Trophoblast cell (in vitro differentiated cells and primary cell): ENCODE results near the gene MFSD2A.

Experiments used
- DNase-seq, 2 donors: peaks; one replicate each; pipeline ENCODE4 v3.0.0-alpha.2; 2016
- H2AFZ ChIP-seq: 2 replicates; pipeline ENCODE4 v1.6.1; 2013; ENCODE audit warnings: low read length, moderate library complexity, mild to moderate bottlenecking; ENCODE audit not compliant: insufficient read depth, poor library complexity
- H2AK5ac ChIP-seq: 2 replicates; pipeline ENCODE4 v1.6.1; 2013; ENCODE audit warnings: mild to moderate bottlenecking, low read length
- H2BK120ac ChIP-seq: 2 replicates; pipeline ENCODE4 v1.6.1; 2013; ENCODE audit warnings: low read length, mild to moderate bottlenecking, moderate library complexity; ENCODE audit not compliant: insufficient read depth, poor library complexity
- H2BK12ac ChIP-seq: 2 replicates; pipeline ENCODE4 v1.6.1; 2013; ENCODE audit warnings: mild to moderate bottlenecking, low read length, moderate library complexity
- H2BK5ac ChIP-seq: 2 replicates; pipeline ENCODE4 v1.6.1; 2013; ENCODE audit warnings: low read length, low read depth, moderate library complexity, mild to moderate bottlenecking; ENCODE audit not compliant: poor library complexity
- H3K14ac ChIP-seq: 2 replicates; pipeline ENCODE4 v1.6.1; 2013; ENCODE audit warnings: mild to moderate bottlenecking, low read length
- H3K18ac ChIP-seq: 2 replicates; pipeline ENCODE4 v1.6.1; 2013; ENCODE audit warnings: mild to moderate bottlenecking, low read length
- H3K23ac ChIP-seq: 2 replicates; pipeline ENCODE4 v1.6.1; 2013; ENCODE audit warnings: low read length
- H3K27ac ChIP-seq: 2 replicates; pipeline ENCODE4 v1.5.1; 2013; ENCODE audit warnings: low read depth, mild to moderate bottlenecking, inconsistent platforms, low read length, moderate library complexity
- H3K27me3 ChIP-seq: 2 replicates; pipeline ENCODE4 v1.6.1; 2013; ENCODE audit warnings: inconsistent platforms, mild to moderate bottlenecking, low read length, moderate library complexity; ENCODE audit not compliant: insufficient read depth
- H3K36me3 ChIP-seq, 2 experiments: 1 replicate in 1 of 2; 2 replicates in 1 of 2; pipeline ENCODE4 v1.6.1; 2013; ENCODE audit warnings: low read length in 2 of 2, mild to moderate bottlenecking in 2 of 2, moderate library complexity in 1 of 2; ENCODE audit not compliant: insufficient read depth in 2 of 2, control insufficient read depth in 1 of 2
- H3K4ac ChIP-seq: 2 replicates; pipeline ENCODE4 v1.6.1; 2013; ENCODE audit warnings: low read depth, mild to moderate bottlenecking, low read length, moderate library complexity
- H3K4me1 ChIP-seq, 2 experiments: 1 replicate in 1 of 2; 2 replicates in 1 of 2; pipeline ENCODE4 v1.6.1; 2013; ENCODE audit warnings: low read length in 2 of 2, mild to moderate bottlenecking in 2 of 2, moderate library complexity in 1 of 2; ENCODE audit not compliant: insufficient read depth in 2 of 2, control insufficient read depth in 1 of 2
- H3K4me2 ChIP-seq: 2 replicates; pipeline ENCODE4 v1.6.1; 2013; ENCODE audit warnings: inconsistent platforms, mild to moderate bottlenecking, low read length, moderate library complexity
- H3K4me3 ChIP-seq: 2 replicates; pipeline ENCODE4 v1.5.1; 2013; ENCODE audit warnings: mild to moderate bottlenecking, low read depth, low read length, inconsistent platforms
- H3K79me1 ChIP-seq: one replicate; pipeline ENCODE4 v1.6.1; 2013; ENCODE audit warnings: low read length
- H3K79me2 ChIP-seq: 2 replicates; pipeline ENCODE4 v1.6.1; 2013; ENCODE audit warnings: low read length, mild to moderate bottlenecking; ENCODE audit not compliant: control insufficient read depth, insufficient read depth, poor library complexity
- H3K9ac ChIP-seq: 2 replicates; pipeline ENCODE4 v1.6.1; 2013; ENCODE audit warnings: mild to moderate bottlenecking, low read length
- H3K9me3 ChIP-seq: 2 replicates; pipeline ENCODE4 v1.6.1; 2013; ENCODE audit warnings: low read depth, mild to moderate bottlenecking, control low read depth, inconsistent platforms, low read length; ENCODE audit not compliant: insufficient read depth
- H4K12ac ChIP-seq: 2 replicates; pipeline ENCODE4 v1.6.1; 2013; ENCODE audit warnings: low read depth, mild to moderate bottlenecking, low read length, moderate library complexity
- H4K8ac ChIP-seq: 2 replicates; pipeline ENCODE4 v1.6.1; 2013; ENCODE audit warnings: low read depth, mild to moderate bottlenecking, low read length, moderate library complexity
- H4K91ac ChIP-seq: one replicate; pipeline ENCODE4 v1.6.1; 2013; ENCODE audit warnings: low read depth, mild to moderate bottlenecking, low read length, moderate library complexity
- WGBS: extraction: QIAGEN DNeasy Blood & Tissue Kit; methylation state at CpG from one replicate; pipeline ENCODE4 v1.1.7; 2013; ENCODE audit warnings: missing lambda C conversion rate; ENCODE audit not compliant: insufficient read length, insufficient coverage; ENCODE audit errors: extremely low coverage; 5-methylcytosine and 5-hydroxymethylcytosine counted together

MFSD2A gene

GRCh38 chr1:39949891-39950290 is 5.1 kb upstream of the MFSD2A start:
- Histone ChIP-seq H2BK5ac (no peak overlapping the region), H3K27ac (no peak overlapping the region), H4K91ac (no peak overlapping the region), H2BK12ac (no peak overlapping the region), H3K4me3 (no peak overlapping the region), H2AFZ (no peak overlapping the region), H3K36me3 (no peaks in the 10 kb centered on the region), H3K4ac (no peak overlapping the region), H4K8ac (no peak overlapping the region), H4K12ac (no peak overlapping the region), H3K18ac (no peak overlapping the region), H2BK120ac (no peak overlapping the region), H2AK5ac (no peak overlapping the region), H3K9me3 (peaks cover 2% of the 10 kb centered on the region), H3K27me3 (peaks cover 8% of the 10 kb centered on the region), H3K4me2 (no peak overlapping the region), H3K79me2 (no peaks in the 10 kb centered on the region), H3K23ac (no peak overlapping the region), H3K9ac (no peak overlapping the region), H3K14ac (no peak overlapping the region), H3K4me1 (no peaks in the 10 kb centered on the region), H3K79me1 (no peaks in the 10 kb centered on the region)
- peak; percentile 79 to 92 for DNase-seq
- no CpG with 5 or more reads among the region's 2 CpGs for WGBS

- H4K12ac ChIP-seq: no peak overlapping the region
- no peak overlapping the region for H3K18ac ChIP-seq
- H3K14ac ChIP-seq: no peak overlapping the region
- no peak for DNase-seq
- H3K4me3 ChIP-seq: no peak overlapping the region
- no peak overlapping the region for H2BK5ac ChIP-seq
- H4K91ac ChIP-seq: no peak overlapping the region
- no peak overlapping the region for H2AK5ac ChIP-seq
- peaks cover 8 to 11% of the 10 kb centered on the region in 2 experiments for H3K4me1 ChIP-seq
- H3K27me3 ChIP-seq: peaks cover 24% of the 10 kb centered on the region
- H3K9ac ChIP-seq: no peak overlapping the region
- H4K8ac ChIP-seq: no peak overlapping the region
- WGBS: no CpG with 5 or more reads among the region's 3 CpGs
- H3K79me1 ChIP-seq: no peaks in the 10 kb centered on the region
- no peak overlapping the region for H3K23ac ChIP-seq
- H3K9me3 ChIP-seq: peaks cover 3% of the 10 kb centered on the region
- no peak overlapping the region for H3K4me2 ChIP-seq
- no peak overlapping the region for H2BK12ac ChIP-seq
- no peak overlapping the region for H3K4ac ChIP-seq
- H3K36me3 ChIP-seq: no peaks in the 10 kb centered on the region
- no peaks in the 10 kb centered on the region for H3K79me2 ChIP-seq
- H2AFZ ChIP-seq: no peak overlapping the region
- H3K27ac ChIP-seq: no peak overlapping the region
- no peak overlapping the region for H2BK120ac ChIP-seq
Observed at GRCh38 chr1:39951926-39952325, 3.0 kb upstream of the MFSD2A start.

GRCh38 chr1:39952359-39953110 is 2.4 kb upstream of the MFSD2A start:
- no peak overlapping the region for H2BK120ac ChIP-seq
- peak in 1 of 2 donors; percentile 54 for DNase-seq
- no peak overlapping the region for H3K4me3 ChIP-seq
- WGBS: no CpG with 5 or more reads among the region's 8 CpGs
- H4K12ac ChIP-seq: no peak overlapping the region
- H2BK5ac ChIP-seq: no peak overlapping the region
- H4K91ac ChIP-seq: no peak overlapping the region
- no peak overlapping the region for H2AK5ac ChIP-seq
- H3K79me2 ChIP-seq: no peaks in the 10 kb centered on the region
- no peak overlapping the region for H3K27ac ChIP-seq
- no peak overlapping the region for H3K23ac ChIP-seq
- no peaks in the 10 kb centered on the region for H3K79me1 ChIP-seq
- no peak overlapping the region for H2BK12ac ChIP-seq
- H3K4me2 ChIP-seq: no peak overlapping the region
- H3K18ac ChIP-seq: no peak overlapping the region
- no peak overlapping the region for H4K8ac ChIP-seq
- H3K9ac ChIP-seq: no peak overlapping the region
- peaks cover 3% of the 10 kb centered on the region for H3K9me3 ChIP-seq
- no peak overlapping the region for H3K4ac ChIP-seq
- H3K36me3 ChIP-seq: no peaks in the 10 kb centered on the region
- peaks cover 8 to 11% of the 10 kb centered on the region in 2 experiments for H3K4me1 ChIP-seq
- H3K27me3 ChIP-seq: peaks cover 24% of the 10 kb centered on the region
- H2AFZ ChIP-seq: no peak overlapping the region
- H3K14ac ChIP-seq: no peak overlapping the region

DNA sequence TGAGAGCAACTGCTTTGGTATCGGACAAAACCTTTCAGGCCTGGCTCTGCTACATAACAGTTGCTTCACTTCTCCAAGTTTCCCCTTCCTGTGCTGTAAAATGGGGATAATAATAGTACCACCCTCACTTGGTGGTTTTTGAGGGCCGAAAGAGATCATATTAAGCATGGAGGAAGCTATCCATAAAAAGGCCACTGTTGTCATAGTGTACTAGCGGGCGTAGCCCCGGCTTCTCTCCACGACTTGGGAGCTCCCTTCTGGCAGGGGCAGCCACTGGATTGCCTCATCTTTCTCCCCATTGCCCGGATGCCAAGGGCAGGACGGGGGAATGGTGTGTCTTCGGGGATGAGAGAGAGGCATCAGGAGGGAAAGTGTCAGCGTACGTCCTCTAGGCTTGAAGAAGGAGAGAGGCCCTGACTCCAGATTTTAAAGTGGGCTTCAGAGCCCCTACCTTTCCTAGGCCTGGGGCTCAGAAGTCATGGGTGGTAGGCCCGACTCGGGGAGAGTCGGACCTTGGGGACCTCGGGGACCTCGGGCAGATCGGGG is 548 bp upstream of the MFSD2A start:
- no peak for DNase-seq
- no CpG with 5 or more reads among the region's 17 CpGs for WGBS
- no peak overlapping the region for H3K18ac ChIP-seq

More for the DNA sequence above, 548 bp upstream of the MFSD2A start:
- H3K27ac ChIP-seq: no peak overlapping the region
- no peaks in the 10 kb centered on the region for H3K36me3 ChIP-seq
- H3K14ac ChIP-seq: no peak overlapping the region
- no peak overlapping the region for H3K4ac ChIP-seq
- no peaks in the 10 kb centered on the region for H3K79me2 ChIP-seq
- H4K8ac ChIP-seq: no peak overlapping the region
- H2BK5ac ChIP-seq: no peak overlapping the region
- H3K4me3 ChIP-seq: no peak overlapping the region
- peaks cover 24% of the 10 kb centered on the region for H3K27me3 ChIP-seq
- no peak overlapping the region for H2BK12ac ChIP-seq
- H3K79me1 ChIP-seq: no peaks in the 10 kb centered on the region
- no peak overlapping the region for H3K23ac ChIP-seq
- H2BK120ac ChIP-seq: no peak overlapping the region
- H2AFZ ChIP-seq: peak overlapping the region; percentile 13
- peak overlapping the region; percentile 63 for H3K4me2 ChIP-seq
- no peak overlapping the region for H4K12ac ChIP-seq
- no peak overlapping the region for H4K91ac ChIP-seq
- H3K9me3 ChIP-seq: peaks cover 3% of the 10 kb centered on the region
- no peak overlapping the region for H2AK5ac ChIP-seq
- H3K9ac ChIP-seq: no peak overlapping the region
- peaks cover 8 to 11% of the 10 kb centered on the region in 2 experiments for H3K4me1 ChIP-seq
